Stimulated activated CD4-positive, alpha-beta T cell treated with anti-CD3 and anti-CD28 coated beads, Interleukin-4, amount 100 ng/mL, for 24 hours (primary cell): ENCODE data around the gene HRG.

ENCODE experiments used
- DNase-seq: peaks from one replicate; pipeline ENCODE4 v3.0.0-alpha.2; 2020

Gene HRG

GRCh38 chr3:186638259-186638658 is 27.6 kb upstream of the HRG start:
- DNase-seq, result no peak

GRCh38 chr3:186639778-186640472 is 25.9 kb upstream of the HRG start, which contains the start of gene FETUB:
TSS of gene FETUB (plus strand) at chr3:186640399. CDS start at chr3:186640461, 62 bp downstream.
- no peak for DNase-seq

- no peak for DNase-seq
These were observed 25.4 kb upstream of the HRG start for GRCh38 chr3:186640473-186640818.

GRCh38 chr3:186640929-186641328 is 24.9 kb upstream of the HRG start:
- no peak for DNase-seq

GRCh38 chr3:186642014-186642413 is 23.8 kb upstream of the HRG start:
- no peak for DNase-seq

- no peak for DNase-seq
These were observed 22.3 kb upstream of the HRG start for GRCh38 chr3:186643493-186643892.

- no peak for DNase-seq
These were observed 21.1 kb upstream of the HRG start for GRCh38 chr3:186644683-186645082.

- no peak for DNase-seq
These were observed 19.7 kb upstream of the HRG start for GRCh38 chr3:186646106-186646505.

- no peak for DNase-seq
These were observed 19.0 kb upstream of the HRG start for GRCh38 chr3:186646841-186647240.

- no peak for DNase-seq
These were observed 17.0 kb upstream of the HRG start for GRCh38 chr3:186648851-186649250.

GRCh38 chr3:186651678-186652215 is 14.1 kb upstream of the HRG start:
- DNase-seq, result no peak

- no peak for DNase-seq
These were observed 12.6 kb upstream of the HRG start for GRCh38 chr3:186653080-186653707.

- no peak for DNase-seq
These were observed 11.8 kb upstream of the HRG start for GRCh38 chr3:186653984-186654383.

- no peak for DNase-seq
These were observed 2.3 kb upstream of the HRG start for GRCh38 chr3:186663361-186664118.

- DNase-seq, result no peak
These were observed 1.7 kb upstream of the HRG start for GRCh38 chr3:186664119-186664495.

- no peak for DNase-seq
These were observed 1.3 kb upstream of the HRG start for GRCh38 chr3:186664506-186664905.

GRCh38 chr3:186668426-186668825 is 2.6 kb downstream of the HRG start:
- no peak for DNase-seq

- no peak for DNase-seq
These were observed 3.7 kb downstream of the HRG start for GRCh38 chr3:186669378-186670084.

- DNase-seq, result no peak
These were observed 4.3 kb downstream of the HRG start for GRCh38 chr3:186670155-186670554.

- DNase-seq, result no peak
These were observed 5.2 kb downstream of the HRG start for GRCh38 chr3:186671051-186671450.

GRCh38 chr3:186678604-186679003 is 12.8 kb downstream of the HRG start:
- no peak for DNase-seq

GRCh38 chr3:186679151-186679550 is 13.3 kb downstream of the HRG start:
- no peak for DNase-seq

- no peak for DNase-seq
These were observed 15.1 kb downstream of the HRG start for GRCh38 chr3:186680869-186681268.
